Right lobe of liver (tissue), 6 donors: ENCODE results near the gene LMAN1. TPM values are rescaled to one million over a fixed set of nuclear protein-coding genes. Genes with fewer than 3 reads are reported as not detected.

Experiments
- ATAC-seq, 4 donors: fragments of 200-7000 bp; cut with Tn5 transposase; one replicate each; pipeline ENCODE4 v1.9.1; 2020; ENCODE audit warnings: mild to moderate bottlenecking in 4 of 4, moderate library complexity in 4 of 4
- DNase-seq, 3 donors: peaks; one replicate each; pipeline ENCODE4 v3.0.0-alpha.2; 2020
- H3K27ac ChIP-seq, 3 donors: fragments of 200-600 bp; one replicate each; pipeline ENCODE4 v1.8.0; 2022
- H3K27me3 ChIP-seq, 2 donors: fragments of 200-600 bp; one replicate each; pipeline ENCODE4 v1.8.0; 2022
- H3K36me3 ChIP-seq, 4 donors: fragments of 200-600 bp; sonication (generic) in 1 of 4; one replicate each; pipeline versions ENCODE4 v1.5.1 to v1.8.0; 2017 to 2022; ENCODE audit warnings: control low read depth in 1 of 4
- H3K4me1 ChIP-seq, 4 donors: fragments of 200-600 bp; sonication (generic) in 1 of 4; one replicate each; pipeline versions ENCODE4 v1.5.1 to v1.8.0; 2017 to 2022; ENCODE audit warnings: control low read depth in 1 of 4
- H3K4me3 ChIP-seq, 3 donors: fragments of 200-600 bp; one replicate each; pipeline ENCODE4 v1.8.0; 2022
- H3K9me3 ChIP-seq, 4 donors: fragments of 200-600 bp; sonication (generic) in 1 of 4; one replicate each; pipeline versions ENCODE4 v1.5.1 to v1.8.0; 2017 to 2022; ENCODE audit warnings: control low read depth in 1 of 4
- CTCF ChIP-seq, 4 donors: fragments of 200-600 bp in 3 of 4; fragments of 450-650 bp in 1 of 4; IDR thresholded peaks; one replicate each; pipeline versions ENCODE4 v1.5.1 to v1.8.0; 2016 to 2022; ENCODE audit warnings: antibody characterized with exemption in 4 of 4, mild to moderate bottlenecking in 2 of 4
- POLR2A ChIP-seq: fragments of 450-650 bp; IDR thresholded peaks from one replicate; pipeline ENCODE4 v1.6.1; 2017; ENCODE audit warnings: antibody characterized with exemption, mild to moderate bottlenecking
- WGBS: methylation state at CpG from one replicate; pipeline ENCODE4 v1.1.6; 2018; ENCODE audit warnings: low coverage, low lambda C conversion rate; ENCODE audit not compliant: insufficient coverage; ENCODE audit errors: missing lambda C conversion rate; 5-methylcytosine and 5-hydroxymethylcytosine counted together
- intact Hi-C, 2 donors: fragments of 100-400 bp; cut with DNase I; formaldehyde crosslinking; loops; one replicate each; pipeline versions ENCODE4 v1.11.2 to v1.14.1; 2022
- total RNA-seq, 6 experiments: library from RNA; depleted of rRNA in 2 of 6; stranded (reverse); fragments of >200 nt in 2 of 6; fragmentation: NEBNext Ultra II Directional in 3 of 6; extraction: Animal tissue kit (Norgen Biotek cat#: 25700) in 3 of 6; gene quantifications; one replicate each; pipeline versions ENCODE4 v1.1.0 to v1.2.4, GENCODE V29; 2016 to 2023
- donor health status: DM: no; HTN: yes; CAD: no.
- donor health status: DM: no; HTN: no; CAD: no.
- donor health status: DM: no; HTN: no; CAD: no.
- donor health status: DM: no; HTN: yes; CAD: no.
- donor health status: DM: no; HTN: yes; CAD: no.

LMAN1 gene
- total RNA-seq, 6 experiments from 2014 or later = 67.8 to 136 (median 108) TPM

- Histone ChIP-seq H3K9me3 (no peaks in the 10 kb centered on the region), H3K4me3 (no peak overlapping the region), H3K36me3 (no peaks in the 10 kb centered on the region), H3K27me3 (no peaks in the 10 kb centered on the region), H3K27ac (no peak overlapping the region), H3K4me1 (no peaks in the 10 kb centered on the region)
- intact Hi-C loops = no loop called here
- no peak for ATAC-seq
- WGBS = 51% methylated on average over 6 of the region's 6 CpGs
- no peak for DNase-seq
- no peak for TF ChIP-seq POLR2A
- no peak for TF ChIP-seq CTCF (IDR thresholded peaks at IDR 0.05)
These were observed 22.9 kb upstream of the LMAN1 start for GRCh38 chr18:59381949-59382348.

DNA sequence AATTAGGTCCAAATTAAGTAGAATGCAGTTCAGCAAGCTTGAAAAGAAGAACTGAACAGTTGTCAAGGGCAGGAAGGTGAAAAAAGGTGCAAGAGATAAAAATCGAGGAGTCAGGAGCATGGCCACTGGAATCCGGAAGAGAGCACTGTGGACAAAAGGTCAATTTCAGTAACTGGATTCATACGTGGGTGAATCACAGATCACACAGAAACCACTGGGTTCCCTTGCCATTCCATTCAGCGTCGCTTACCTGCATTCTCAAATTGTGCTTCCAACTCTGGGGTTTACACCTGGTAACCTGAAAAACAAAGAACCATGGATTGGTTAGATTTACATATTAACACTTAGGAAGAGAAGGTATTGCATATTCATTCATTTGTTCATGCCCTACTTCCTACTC is 21.6 kb upstream of the LMAN1 start:
- Histone ChIP-seq H3K9me3 (no peaks in the 10 kb centered on the region), H3K36me3 (no peaks in the 10 kb centered on the region), H3K27me3 (no peaks in the 10 kb centered on the region), H3K27ac (no peak overlapping the region), H3K4me1 (no peaks in the 10 kb centered on the region), H3K4me3 (no peak overlapping the region)
- intact Hi-C loops = no loop called here
- ATAC-seq (no peak), DNase-seq (no peak)
- WGBS = 54% methylated on average over 4 of the region's 5 CpGs
- no peak for TF ChIP-seq CTCF (IDR thresholded peaks at IDR 0.05)
- no peak for TF ChIP-seq POLR2A

DNA sequence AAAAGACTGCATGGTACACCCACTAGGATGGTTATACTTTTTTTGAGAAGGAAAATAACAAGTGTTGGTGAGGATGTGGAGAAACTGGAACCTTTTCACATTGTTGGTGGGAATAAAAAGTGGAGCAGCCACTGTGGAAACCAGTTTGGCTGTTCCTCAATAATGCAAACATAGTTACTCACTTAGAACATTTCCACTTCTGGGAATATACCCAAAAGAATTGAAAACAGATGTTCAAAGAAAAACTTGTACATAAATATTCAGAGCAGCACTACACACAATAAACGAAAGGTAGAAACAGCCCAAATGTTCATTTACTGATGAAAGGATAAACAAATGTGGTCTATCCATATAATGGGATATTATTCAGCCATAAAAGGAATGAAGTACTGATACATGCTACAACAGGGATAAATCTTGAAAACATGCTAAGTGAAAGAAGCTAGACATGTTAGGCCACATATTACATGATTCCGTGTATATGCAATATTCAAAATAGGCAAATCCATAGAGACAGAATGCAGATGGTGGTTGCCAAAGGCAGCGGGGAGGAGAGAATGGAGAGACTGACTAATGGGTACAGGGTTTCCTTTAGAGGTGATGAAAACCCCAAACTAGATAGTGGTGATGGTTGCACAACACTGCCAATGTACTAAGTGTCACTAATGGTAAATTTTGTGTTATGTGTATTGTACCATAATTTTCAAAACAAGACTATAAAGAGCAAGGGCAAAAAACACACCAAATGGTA is 20.9 kb upstream of the LMAN1 start:
- H3K4me1 ChIP-seq = no peaks in the 10 kb centered on the region
- WGBS = 73% methylated on average over 3 of the region's 3 CpGs
- no peak overlapping the region for H3K4me3 ChIP-seq
- intact Hi-C loops = no loop called here
- H3K27me3 ChIP-seq = no peaks in the 10 kb centered on the region
- ATAC-seq (no peak), DNase-seq (no peak)
- TF ChIP-seq POLR2A = no peak
- TF ChIP-seq CTCF (IDR thresholded peaks at IDR 0.05) = no peak
- no peaks in the 10 kb centered on the region for H3K36me3 ChIP-seq
- no peaks in the 10 kb centered on the region for H3K9me3 ChIP-seq
- H3K27ac ChIP-seq = no peak overlapping the region

DNA sequence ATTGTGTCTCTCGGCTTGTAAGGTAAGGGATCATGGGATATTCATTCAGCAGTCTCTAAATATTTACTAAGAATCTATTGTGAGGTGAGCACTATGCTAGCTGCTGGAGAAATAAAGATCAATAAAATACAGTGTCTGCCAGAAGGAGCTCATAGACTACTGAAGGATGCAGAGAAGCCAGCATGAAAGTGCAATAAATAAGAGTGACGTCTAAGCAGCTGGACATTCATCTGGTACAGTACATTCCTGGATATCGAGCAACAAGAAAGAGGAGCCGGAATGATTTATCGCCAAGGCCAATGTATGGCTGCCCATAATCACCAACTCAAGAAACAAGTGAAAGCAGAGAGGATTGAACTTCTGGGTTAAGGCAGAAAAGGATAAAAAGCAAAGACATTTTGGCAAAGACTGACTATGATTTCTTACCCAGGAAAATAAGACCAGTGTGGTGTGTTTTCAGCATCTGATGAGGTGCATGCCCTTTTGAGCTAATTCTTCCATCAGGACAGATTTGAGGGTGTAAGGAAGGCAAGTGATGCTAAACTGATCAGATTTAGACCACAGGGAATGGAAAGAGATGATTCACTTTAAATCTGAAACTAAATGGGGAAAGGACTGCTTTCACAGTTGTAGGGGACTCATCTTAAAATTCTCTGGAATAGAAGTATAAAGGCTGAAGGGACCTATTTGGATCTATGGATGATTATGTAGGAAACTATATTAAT is 18.7 kb upstream of the LMAN1 start:
- intact Hi-C loops = no loop called here
- WGBS = 54% methylated on average over 5 of the region's 5 CpGs

More for the DNA sequence above, 18.7 kb upstream of the LMAN1 start:
- ATAC-seq (no peak), DNase-seq (no peak)
- Histone ChIP-seq H3K4me3 (no peak overlapping the region), H3K4me1 (no peaks in the 10 kb centered on the region), H3K27me3 (no peaks in the 10 kb centered on the region), H3K9me3 (no peaks in the 10 kb centered on the region), H3K27ac (no peak overlapping the region), H3K36me3 (no peaks in the 10 kb centered on the region)
- TF ChIP-seq CTCF (IDR thresholded peaks at IDR 0.05) (no peak), POLR2A (no peak)
